Mesodermal cell (in vitro differentiated cells): ENCODE measurements around the gene SEC24B.

Experiments
- H3K27ac ChIP-seq: 2 replicates; pipeline ENCODE4 v1.7.0; 2013; ENCODE audit warnings: mild to moderate bottlenecking, low read depth, low read length, moderate library complexity; ENCODE audit not compliant: severe bottlenecking
- H3K36me3 ChIP-seq: 2 replicates; pipeline ENCODE4 v1.7.1; 2013; ENCODE audit warnings: mild to moderate bottlenecking, low read length, moderate library complexity; ENCODE audit not compliant: control insufficient read depth, insufficient read depth
- H3K4me1 ChIP-seq: one replicate; pipeline ENCODE4 v1.7.1; 2013; ENCODE audit warnings: mild to moderate bottlenecking, low read length; ENCODE audit not compliant: insufficient read depth, control insufficient read depth, poor library complexity, severe bottlenecking
- H3K4me3 ChIP-seq: 2 replicates; pipeline ENCODE4 v1.7.0; 2013; ENCODE audit warnings: low read length, control low read depth, mild to moderate bottlenecking; ENCODE audit not compliant: insufficient read depth, poor library complexity, severe bottlenecking; ENCODE audit errors: extremely low read depth
- H3K9me3 ChIP-seq: 2 replicates; pipeline ENCODE4 v1.7.1; 2013; ENCODE audit warnings: mild to moderate bottlenecking, low read length, moderate library complexity; ENCODE audit not compliant: control insufficient read depth
- WGBS, 2 experiments: methylation state at CpG; one replicate each; pipeline ENCODE4 v1.1.5; 2013; ENCODE audit warnings: missing lambda C conversion rate in 2 of 2; ENCODE audit not compliant: insufficient coverage in 2 of 2; 5-methylcytosine and 5-hydroxymethylcytosine counted together

Gene SEC24B

GRCh38 chr4:109462297-109462696 lies 28.7 kb downstream of the SEC24B start:
- Histone ChIP-seq H3K36me3 (peaks cover 53% of the 10 kb centered on the region), H3K27ac (no peak overlapping the region), H3K4me1 (no peaks in the 10 kb centered on the region), H3K4me3 (no peak overlapping the region), H3K9me3 (no peaks in the 10 kb centered on the region)
- 94 to 97% methylated on average over 3 of the region's 3 CpGs for WGBS, 2 experiments

DNA sequence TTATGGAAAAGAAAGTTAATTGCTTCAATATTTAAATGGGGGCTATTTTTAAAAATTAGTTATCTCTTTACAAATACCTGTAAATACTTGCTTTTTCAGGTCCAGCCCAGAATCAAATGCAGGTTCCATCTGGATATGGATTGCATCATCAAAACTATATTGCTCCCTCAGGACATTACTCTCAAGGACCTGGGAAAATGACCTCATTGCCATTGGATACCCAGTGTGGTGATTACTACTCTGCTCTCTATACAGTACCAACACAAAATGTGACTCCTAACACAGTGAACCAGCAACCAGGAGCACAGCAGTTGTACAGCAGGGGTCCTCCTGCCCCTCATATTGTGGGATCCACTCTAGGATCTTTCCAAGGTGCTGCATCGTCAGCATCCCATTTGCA lies 29.2 kb downstream of the SEC24B start:
- Histone ChIP-seq H3K4me1 (no peaks in the 10 kb centered on the region), H3K9me3 (no peaks in the 10 kb centered on the region), H3K27ac (no peak overlapping the region), H3K4me3 (no peak overlapping the region), H3K36me3 (peaks cover 47% of the 10 kb centered on the region)
- WGBS, 2 experiments: 81 to 88% methylated on average over 1 of the region's 1 CpG

DNA sequence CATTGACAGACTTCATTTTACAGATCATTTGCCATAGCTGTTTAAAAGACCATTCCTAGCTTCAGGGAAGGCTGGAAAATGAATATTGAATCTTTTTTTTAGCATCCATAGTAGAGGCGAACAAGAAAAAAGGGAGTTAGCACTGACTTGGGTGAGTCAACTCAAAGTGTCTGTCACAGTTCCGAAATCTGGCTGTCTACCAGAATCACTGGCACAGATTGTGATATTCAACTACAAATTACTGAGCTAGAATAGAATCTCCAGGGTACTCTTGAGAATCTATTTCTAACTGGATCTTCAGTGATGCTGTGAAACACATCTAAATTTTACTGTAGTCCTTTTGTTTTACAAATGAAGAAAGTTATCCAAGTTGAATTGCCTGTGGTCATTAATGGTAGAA lies 31.5 kb downstream of the SEC24B start:
- H3K4me1 ChIP-seq: no peaks in the 10 kb centered on the region
- H3K36me3 ChIP-seq: peaks cover 52% of the 10 kb centered on the region
- H3K9me3 ChIP-seq: no peaks in the 10 kb centered on the region
- no peak overlapping the region for H3K4me3 ChIP-seq
- WGBS, 2 experiments: 92 to 100% methylated on average over 2 of the region's 2 CpGs
- H3K27ac ChIP-seq: no peak overlapping the region

DNA sequence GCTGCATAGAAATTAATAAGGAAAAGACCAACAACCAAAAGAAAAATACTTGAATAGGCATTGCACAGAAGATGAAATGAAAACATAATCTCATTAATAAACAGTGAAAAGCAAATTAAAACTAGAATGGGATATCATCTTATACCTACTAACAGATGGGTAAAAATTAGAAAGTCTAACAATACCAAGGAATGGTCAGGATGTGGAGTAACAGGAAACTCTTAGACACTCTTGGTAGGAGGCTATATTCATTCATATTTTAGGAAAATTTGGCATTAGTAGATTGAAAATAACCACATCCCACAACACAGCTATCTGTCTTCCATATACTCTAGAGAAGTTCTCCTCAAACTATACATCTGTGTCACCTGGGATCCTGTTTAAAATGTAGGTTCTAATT lies 36.3 kb downstream of the SEC24B start:
- no peaks in the 10 kb centered on the region for H3K9me3 ChIP-seq
- H3K27ac ChIP-seq: no peak overlapping the region
- H3K36me3 ChIP-seq: peaks cover 42% of the 10 kb centered on the region
- no peak overlapping the region for H3K4me3 ChIP-seq
- no peaks in the 10 kb centered on the region for H3K4me1 ChIP-seq

DNA sequence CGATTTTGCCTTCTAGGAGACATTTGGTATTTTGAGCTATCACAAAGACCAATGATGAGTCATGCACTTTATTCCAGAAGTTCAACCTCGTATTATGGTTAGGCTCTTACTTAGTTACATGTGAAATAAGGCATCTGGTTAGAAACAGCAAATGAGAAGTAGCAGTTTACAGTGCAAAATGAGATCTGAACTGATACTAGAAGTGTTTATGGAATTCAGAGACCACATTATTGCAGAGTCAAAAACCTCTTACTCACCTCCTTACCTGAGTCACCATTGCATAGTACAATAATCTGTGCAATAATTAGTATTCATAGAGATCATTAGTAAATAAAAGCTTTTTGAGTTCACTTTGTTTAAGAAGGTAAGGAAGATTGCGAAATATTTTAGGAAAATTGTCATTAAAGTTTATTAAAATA lies 38.7 kb downstream of the SEC24B start:
- no peak overlapping the region for H3K27ac ChIP-seq
- WGBS, 2 experiments: 93 to 100% methylated on average over 1 to 2 of the region's 3 CpGs

GRCh38 chr4:109473824-109474223 lies 40.2 kb downstream of the SEC24B start:
- no peaks in the 10 kb centered on the region for H3K4me1 ChIP-seq
- H3K9me3 ChIP-seq: no peaks in the 10 kb centered on the region
- 100% methylated on average over 1 of the region's 1 CpG for WGBS, 2 experiments
- peaks cover 45% of the 10 kb centered on the region for H3K36me3 ChIP-seq
- H3K4me3 ChIP-seq: no peak overlapping the region
- H3K27ac ChIP-seq: no peak overlapping the region

More for the DNA sequence above, 38.7 kb downstream of the SEC24B start:
- Histone ChIP-seq H3K36me3 (peaks cover 42% of the 10 kb centered on the region), H3K4me3 (no peak overlapping the region), H3K4me1 (no peaks in the 10 kb centered on the region), H3K9me3 (no peaks in the 10 kb centered on the region)

GRCh38 chr4:109486007-109486406 lies 52.4 kb downstream of the SEC24B start:
- no peaks in the 10 kb centered on the region for H3K9me3 ChIP-seq
- no peaks in the 10 kb centered on the region for H3K4me1 ChIP-seq
- H3K4me3 ChIP-seq: no peak overlapping the region
- H3K36me3 ChIP-seq: peaks cover 21% of the 10 kb centered on the region
- no peak overlapping the region for H3K27ac ChIP-seq
- 100% methylated on average over 1 of the region's 1 CpG; no CpG with 5 or more reads in 1 of the 2 experiments for WGBS, 2 experiments

DNA sequence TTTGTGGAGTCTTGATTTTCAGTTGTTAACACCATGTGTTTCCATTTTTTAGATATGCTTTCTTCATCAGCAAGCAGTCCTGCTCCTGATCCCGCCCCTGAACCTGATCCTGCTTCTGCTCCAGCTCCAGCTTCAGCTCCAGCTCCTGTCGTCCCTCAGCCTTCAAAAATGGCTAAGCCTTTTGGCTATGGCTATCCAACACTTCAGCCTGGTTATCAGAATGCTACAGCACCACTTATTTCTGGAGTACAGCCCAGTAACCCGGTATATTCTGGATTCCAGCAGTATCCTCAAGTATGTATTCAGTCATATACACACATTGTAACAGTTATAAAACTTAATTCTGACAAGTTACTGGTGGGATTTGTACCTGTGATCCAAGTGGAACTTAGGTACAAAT lies 60.9 kb downstream of the SEC24B start:
- H3K4me3 ChIP-seq: no peak overlapping the region
- H3K27ac ChIP-seq: no peak overlapping the region
- H3K9me3 ChIP-seq: no peaks in the 10 kb centered on the region
- no peaks in the 10 kb centered on the region for H3K4me1 ChIP-seq
- H3K36me3 ChIP-seq: peaks cover 70% of the 10 kb centered on the region
- 87 to 88% methylated on average over 2 to 3 of the region's 3 CpGs for WGBS, 2 experiments

- H3K36me3 ChIP-seq: peaks cover 79% of the 10 kb centered on the region
Observed at GRCh38 chr4:109495514-109495913, 61.9 kb downstream of the SEC24B start.

GRCh38 chr4:109496875-109497274 lies 63.3 kb downstream of the SEC24B start:
- no peaks in the 10 kb centered on the region for H3K4me1 ChIP-seq
- peaks cover 89% of the 10 kb centered on the region for H3K36me3 ChIP-seq
- no peak overlapping the region for H3K4me3 ChIP-seq
- no peaks in the 10 kb centered on the region for H3K9me3 ChIP-seq
- no CpG with 5 or more reads among the region's 2 CpGs for WGBS, 2 experiments
- H3K27ac ChIP-seq: no peak overlapping the region

More at GRCh38 chr4:109495514-109495913, 61.9 kb downstream of the SEC24B start:
- no peaks in the 10 kb centered on the region for H3K9me3 ChIP-seq
- H3K4me1 ChIP-seq: no peaks in the 10 kb centered on the region
- 94 to 96% methylated on average over 4 to 7 of the region's 7 CpGs for WGBS, 2 experiments
- no peak overlapping the region for H3K27ac ChIP-seq
- no peak overlapping the region for H3K4me3 ChIP-seq

- Histone ChIP-seq H3K4me1 (no peaks in the 10 kb centered on the region), H3K9me3 (no peaks in the 10 kb centered on the region), H3K27ac (no peak overlapping the region), H3K36me3 (peaks cover 92% of the 10 kb centered on the region), H3K4me3 (no peak overlapping the region)
Observed at GRCh38 chr4:109497511-109497910, 63.9 kb downstream of the SEC24B start.

GRCh38 chr4:109499513-109499912 lies 65.9 kb downstream of the SEC24B start:
- Histone ChIP-seq H3K27ac (no peak overlapping the region), H3K36me3 (peaks cover 77% of the 10 kb centered on the region), H3K4me1 (no peaks in the 10 kb centered on the region), H3K4me3 (no peak overlapping the region), H3K9me3 (no peaks in the 10 kb centered on the region)
- WGBS, 2 experiments: no CpG with 5 or more reads among the region's 2 CpGs
